MG63 (cell line): Measurements from ENCODE around the gene KLF11. TPM values are rescaled to one million over a fixed set of nuclear protein-coding genes. Genes with fewer than 3 reads are reported as not detected.
"Not testable (repeated sequence)": the region's sequence is repeated elsewhere in the genome, so short reads cannot be mapped to it uniquely, and the experiment has no call there.

Experiments used
- DNase-seq: peaks from one replicate; pipeline ENCODE4 v3.0.0-alpha.2; 2020
- H3K27me3 ChIP-seq: fragments of 250-450 bp; sonication (Bioruptor Pico); 2 replicates; pipeline ENCODE4 v1.5.1; 2020; ENCODE audit warnings: mild to moderate bottlenecking, moderate library complexity
- H3K36me3 ChIP-seq: fragments of 250-450 bp; sonication (Bioruptor Pico); 2 replicates; pipeline ENCODE4 v1.5.1; 2020; ENCODE audit warnings: mild to moderate bottlenecking, moderate library complexity
- H3K4me3 ChIP-seq: fragments of 250-450 bp; sonication (Bioruptor Pico); 2 replicates; pipeline ENCODE4 v1.5.1; 2020; ENCODE audit warnings: mild to moderate bottlenecking, moderate library complexity
- H3K9me3 ChIP-seq: fragments of 250-450 bp; sonication (Bioruptor Pico); 2 replicates; pipeline ENCODE4 v1.5.1; 2020; ENCODE audit warnings: mild to moderate bottlenecking, moderate library complexity
- total RNA-seq: library from RNA; depleted of rRNA; stranded (reverse); fragments of >200 nt; shearing (Covaris generic); gene quantifications from 2 replicates; pipeline ENCODE4 v1.2.3, GENCODE V29; 2014; ENCODE audit warnings: low replicate concordance

The KLF11 gene
- total RNA-seq, 1 experiment from 2014 or later = 2.0 TPM

DNA sequence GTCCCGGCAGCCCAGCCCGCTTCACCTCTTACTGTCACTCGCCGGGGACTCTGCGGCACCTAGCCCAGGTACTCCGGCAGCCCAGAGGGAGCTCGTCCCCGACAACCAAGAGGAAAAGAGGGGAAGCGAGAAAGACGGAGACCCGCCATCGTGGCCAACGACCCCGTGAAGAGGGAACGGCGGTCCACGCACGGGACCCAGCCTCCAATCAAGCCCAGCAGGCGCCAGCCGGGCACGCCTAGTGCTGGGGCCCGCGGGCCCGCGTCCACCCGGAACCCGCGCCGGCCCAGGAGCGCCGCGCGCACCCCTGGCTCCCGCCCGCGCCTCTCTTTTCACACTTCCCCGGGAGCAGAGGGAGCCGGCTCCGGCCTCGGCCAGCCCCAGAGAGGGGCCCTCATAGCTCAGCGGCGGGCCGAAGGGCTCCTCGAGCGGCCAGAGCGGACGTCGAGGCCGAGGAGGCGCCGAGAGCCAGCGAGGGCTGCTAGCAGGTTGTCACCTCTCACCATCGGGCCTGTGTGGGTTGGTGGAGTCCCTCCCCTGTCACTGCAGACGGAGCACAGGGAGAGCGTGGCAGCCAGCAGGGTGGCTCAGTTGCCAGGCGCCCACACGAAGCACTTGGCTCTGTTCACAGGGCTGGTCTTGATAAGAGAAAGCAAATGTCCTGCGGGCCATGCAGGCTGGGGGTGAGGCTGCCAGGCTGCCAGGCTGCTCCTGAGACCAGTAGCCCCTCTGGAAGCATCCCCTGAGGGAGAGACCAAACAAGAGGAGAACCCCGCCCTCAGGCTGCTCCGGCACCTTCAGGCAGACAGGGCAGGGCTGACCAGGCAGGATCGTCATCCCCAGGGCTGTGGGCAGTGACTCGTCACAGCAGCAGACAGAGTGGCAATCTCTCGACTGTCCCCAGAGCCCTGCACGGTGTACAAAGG, 36.9 kb upstream of the KLF11 start:
- Histone ChIP-seq H3K27me3 (no peaks in the 10 kb centered on the region), H3K9me3 (no peaks in the 10 kb centered on the region), H3K4me3 (no peak overlapping the region), H3K36me3 (no peaks in the 10 kb centered on the region)
- no peak for DNase-seq

DNA sequence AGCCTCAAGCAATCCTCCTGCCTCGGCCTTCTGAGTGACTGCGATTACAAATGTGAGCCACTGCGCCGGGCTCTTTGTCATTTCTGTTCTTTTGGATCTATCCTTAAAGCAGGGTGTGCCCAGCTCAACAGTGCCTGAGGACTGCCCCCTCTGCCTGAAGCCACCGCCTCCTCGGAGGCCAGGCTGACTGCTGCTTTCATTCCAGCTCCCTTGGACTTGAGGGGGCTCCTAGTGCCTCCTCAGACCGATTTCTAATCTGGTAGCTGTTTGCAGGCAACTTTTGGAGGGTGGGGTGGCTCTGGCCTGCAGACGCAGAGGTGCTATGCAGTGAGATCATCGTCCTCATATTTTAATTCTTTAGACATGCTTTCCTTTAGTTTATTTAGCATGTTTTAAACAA, 35.9 kb upstream of the KLF11 start:
- H3K4me3 ChIP-seq = no peak overlapping the region
- no peaks in the 10 kb centered on the region for H3K9me3 ChIP-seq
- no peaks in the 10 kb centered on the region for H3K27me3 ChIP-seq
- H3K36me3 ChIP-seq = no peaks in the 10 kb centered on the region
- no peak for DNase-seq

DNA sequence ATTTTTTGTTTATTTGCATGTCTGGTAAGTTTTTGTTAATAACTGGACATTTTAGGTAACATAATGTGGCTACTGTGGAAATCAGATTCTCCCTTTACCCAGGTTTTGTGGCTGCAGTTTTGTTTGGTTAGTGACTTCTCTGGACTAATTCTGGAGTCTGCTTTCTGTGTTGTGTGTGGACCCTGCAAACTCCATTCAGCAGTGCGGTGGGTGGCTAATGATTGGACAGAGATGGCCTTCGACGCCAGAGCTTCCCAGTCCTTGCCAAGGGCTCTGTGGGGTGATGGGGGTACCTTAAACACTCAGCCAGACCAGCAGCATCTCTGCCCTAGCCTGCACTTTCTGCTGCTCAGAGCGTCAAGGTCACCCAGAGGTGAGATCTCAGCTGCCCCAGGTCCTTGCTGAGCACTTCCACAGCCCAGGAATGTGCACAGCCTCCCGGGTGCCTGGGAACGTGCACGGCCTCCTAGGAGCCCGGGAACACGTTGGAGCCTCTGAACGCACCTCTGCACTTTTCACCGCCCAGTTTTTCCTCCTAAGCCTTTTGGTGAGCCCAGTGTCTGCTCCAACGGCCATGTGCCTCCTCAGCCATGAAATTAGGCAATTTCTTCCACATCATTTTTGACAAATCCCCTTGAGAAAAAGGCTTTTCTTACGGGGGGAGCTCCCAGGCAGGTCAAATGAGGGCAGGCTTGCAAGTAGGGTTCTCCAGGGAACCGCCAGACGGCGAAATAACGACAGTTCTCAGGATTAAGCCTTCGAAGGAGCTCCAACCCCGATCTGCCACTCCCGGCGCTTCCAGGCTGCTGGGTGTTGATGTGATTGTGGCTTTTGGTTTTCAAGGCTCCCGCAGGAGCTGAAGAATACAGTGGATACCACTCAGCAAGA, 35.2 kb upstream of the KLF11 start:
- Histone ChIP-seq H3K27me3 (no peaks in the 10 kb centered on the region), H3K36me3 (no peaks in the 10 kb centered on the region), H3K4me3 (no peak overlapping the region), H3K9me3 (no peaks in the 10 kb centered on the region)
- no peak for DNase-seq

DNA sequence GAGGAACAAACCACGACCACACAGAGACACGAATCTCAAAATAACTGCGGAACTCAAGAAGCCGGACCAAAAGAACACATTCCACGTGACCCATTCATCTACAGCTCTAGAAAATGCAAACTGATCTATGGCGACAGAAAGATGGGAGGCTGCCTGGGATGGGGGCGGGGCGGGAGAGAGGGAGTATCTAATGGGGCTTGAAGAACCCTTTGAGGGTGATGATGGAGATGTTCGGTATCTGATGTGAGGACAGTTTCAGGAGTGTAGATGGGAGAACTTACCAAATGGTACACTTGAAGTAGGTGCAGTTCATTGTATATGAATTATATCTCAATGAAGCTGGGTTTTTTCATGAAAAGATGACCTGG, 34.6 kb upstream of the KLF11 start:
- DNase-seq = no peak
- Histone ChIP-seq H3K9me3 (no peaks in the 10 kb centered on the region), H3K36me3 (no peaks in the 10 kb centered on the region), H3K4me3 (no peak overlapping the region), H3K27me3 (no peaks in the 10 kb centered on the region)

DNA sequence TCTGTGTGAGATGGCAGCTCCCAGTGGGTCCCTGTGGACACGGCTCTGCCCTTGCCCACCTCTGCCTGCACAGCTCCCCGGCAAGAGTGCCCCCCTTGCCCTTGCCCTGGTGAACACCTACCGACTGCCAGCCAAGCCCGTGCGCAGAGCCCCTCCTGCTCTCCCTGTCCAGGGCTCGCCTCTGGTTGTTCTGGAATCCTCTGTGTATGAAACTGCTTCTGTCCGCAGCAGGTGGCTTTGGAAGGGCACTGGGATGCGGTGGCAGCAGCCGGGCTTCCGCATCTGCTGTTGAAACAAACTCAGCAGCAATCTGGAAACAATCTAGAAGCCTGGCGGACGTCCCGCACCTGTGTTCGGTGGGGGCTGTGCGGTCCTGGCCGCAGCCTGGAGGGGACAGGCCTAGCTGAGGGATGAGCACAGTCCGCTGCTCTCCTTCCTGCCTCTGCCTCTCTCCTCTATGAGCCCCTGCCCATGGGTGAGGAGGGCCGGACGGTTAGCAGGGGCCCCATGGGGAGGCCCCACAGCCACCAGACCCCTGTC, 34.0 kb upstream of the KLF11 start:
- Histone ChIP-seq H3K27me3 (no peaks in the 10 kb centered on the region), H3K9me3 (no peaks in the 10 kb centered on the region), H3K4me3 (no peak overlapping the region), H3K36me3 (no peaks in the 10 kb centered on the region)
- no peak for DNase-seq

DNA sequence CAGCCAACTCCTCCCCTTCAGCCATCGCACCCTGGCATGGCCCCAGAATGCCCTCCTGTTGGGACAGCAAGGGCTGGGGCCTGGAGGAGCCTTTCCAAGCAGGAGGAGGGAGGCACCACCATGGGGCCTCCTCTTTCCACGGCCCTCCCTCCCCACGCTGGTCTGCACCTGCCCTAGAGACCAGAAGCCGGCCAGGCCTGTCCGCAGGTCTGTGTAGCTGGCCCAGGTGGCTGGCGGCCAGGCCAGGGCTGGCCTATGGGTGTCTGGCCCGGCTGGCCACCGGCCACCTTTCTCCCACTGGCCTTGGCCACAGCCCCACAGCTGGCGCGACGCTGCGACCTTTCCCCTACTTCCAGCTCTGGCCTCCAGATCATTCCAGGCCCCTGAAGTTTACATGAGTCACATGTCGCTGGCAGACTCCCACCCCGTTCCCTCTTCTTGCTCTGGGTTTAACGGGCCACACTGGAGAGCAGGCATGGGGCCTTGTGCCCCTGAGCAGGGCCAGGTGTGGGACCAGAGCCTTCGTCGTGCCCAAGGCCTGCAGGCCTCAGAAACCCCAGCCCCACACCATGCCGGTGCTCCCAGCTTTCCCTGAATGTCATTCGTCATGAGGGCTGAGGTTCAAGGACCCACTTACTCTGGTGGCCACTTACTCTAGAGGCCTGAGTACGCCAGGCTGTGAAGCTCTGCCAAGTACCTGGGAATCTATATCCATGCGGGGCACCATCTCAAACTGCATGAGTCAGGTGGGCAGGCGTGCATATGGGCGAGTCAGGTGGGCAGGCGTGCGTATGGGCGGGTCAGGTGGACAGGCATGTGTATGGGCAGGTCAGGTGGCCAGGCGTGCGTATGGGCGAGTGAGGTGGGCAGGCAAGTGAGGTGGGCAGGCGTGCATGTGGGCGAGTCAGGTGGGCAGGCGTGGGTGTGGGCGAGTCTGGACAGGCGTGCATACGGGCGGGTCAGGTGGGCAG, 33.3 kb upstream of the KLF11 start:
- no peaks in the 10 kb centered on the region for H3K27me3 ChIP-seq
- H3K36me3 ChIP-seq = no peaks in the 10 kb centered on the region
- DNase-seq = peak; percentile 94
- H3K9me3 ChIP-seq = no peaks in the 10 kb centered on the region
- H3K4me3 ChIP-seq = no peak overlapping the region

DNA sequence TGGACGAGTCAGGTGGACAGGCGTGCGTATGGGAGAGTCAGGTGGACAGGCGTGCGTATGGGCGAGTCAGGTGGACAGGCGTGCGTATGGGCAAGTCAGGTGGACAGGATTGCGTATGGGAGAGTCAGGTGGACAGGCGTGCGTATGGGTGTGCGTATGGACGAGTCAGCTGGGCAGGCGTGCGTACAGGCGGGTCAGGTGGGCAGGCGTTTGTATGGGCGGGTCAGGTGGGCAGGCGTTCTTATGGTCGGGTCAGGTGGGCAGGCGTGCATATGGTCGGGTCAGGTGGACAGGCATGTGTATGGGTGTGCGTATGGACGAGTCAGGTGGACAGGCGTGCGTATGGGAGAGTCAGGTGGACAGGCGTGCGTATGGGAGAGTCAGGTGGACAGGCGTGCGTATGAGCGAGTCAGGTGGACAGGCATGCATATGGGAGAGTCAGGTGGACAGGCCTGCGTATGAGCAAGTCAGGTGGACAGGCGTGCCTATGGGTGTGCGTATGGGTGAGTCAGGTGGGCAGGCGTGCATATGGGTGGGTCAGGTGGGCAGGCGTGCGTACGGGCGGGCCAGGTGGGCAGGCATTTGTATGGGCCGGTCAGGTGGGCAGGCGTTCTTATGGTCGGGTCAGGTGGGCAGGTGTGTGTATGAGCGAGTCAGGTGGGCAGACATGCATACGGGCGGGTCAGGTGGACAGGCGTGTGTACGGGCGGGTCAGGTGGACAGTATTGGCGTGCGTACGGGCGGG, 32.3 kb upstream of the KLF11 start:
- H3K9me3 ChIP-seq, DNase-seq, H3K4me3 ChIP-seq, H3K36me3 ChIP-seq, H3K27me3 ChIP-seq: not testable (repeated sequence)

DNA sequence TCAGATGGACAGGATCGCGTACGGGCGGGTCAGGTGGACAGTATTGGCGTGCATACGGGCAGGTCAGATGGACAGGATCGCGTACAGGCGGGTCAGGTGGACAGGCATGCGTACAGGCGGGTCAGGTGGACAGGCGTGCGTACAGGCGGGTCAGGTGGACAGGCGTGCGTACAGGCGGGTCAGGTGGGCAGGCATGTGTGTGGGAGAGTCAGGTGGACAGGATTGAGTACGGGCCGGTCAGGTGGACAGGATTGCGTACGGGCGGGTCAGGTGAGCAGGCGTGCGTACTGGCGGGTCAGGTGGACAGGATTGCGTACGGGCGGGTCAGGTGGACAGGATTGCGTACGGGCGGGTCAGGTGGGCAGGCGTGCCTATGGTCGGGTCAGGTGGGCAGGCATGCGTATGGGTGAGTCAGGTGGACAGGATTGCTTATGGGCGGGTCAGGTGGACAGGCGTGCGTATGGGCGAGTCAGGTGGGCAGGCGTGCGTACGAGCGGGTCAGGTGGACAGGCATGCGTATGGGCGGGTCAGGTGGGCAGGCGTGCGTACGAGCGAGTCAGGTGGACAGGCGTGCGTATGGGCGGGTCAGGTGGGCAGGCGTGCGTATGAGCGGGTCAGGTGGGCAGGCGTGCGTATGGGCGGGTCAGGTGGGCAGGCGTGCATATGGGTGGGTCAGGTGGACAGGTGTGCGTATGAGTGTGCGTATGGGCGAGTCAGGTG, 31.6 kb upstream of the KLF11 start:
- H3K9me3 ChIP-seq, H3K27me3 ChIP-seq, H3K4me3 ChIP-seq, DNase-seq, H3K36me3 ChIP-seq: not testable (repeated sequence)

DNA sequence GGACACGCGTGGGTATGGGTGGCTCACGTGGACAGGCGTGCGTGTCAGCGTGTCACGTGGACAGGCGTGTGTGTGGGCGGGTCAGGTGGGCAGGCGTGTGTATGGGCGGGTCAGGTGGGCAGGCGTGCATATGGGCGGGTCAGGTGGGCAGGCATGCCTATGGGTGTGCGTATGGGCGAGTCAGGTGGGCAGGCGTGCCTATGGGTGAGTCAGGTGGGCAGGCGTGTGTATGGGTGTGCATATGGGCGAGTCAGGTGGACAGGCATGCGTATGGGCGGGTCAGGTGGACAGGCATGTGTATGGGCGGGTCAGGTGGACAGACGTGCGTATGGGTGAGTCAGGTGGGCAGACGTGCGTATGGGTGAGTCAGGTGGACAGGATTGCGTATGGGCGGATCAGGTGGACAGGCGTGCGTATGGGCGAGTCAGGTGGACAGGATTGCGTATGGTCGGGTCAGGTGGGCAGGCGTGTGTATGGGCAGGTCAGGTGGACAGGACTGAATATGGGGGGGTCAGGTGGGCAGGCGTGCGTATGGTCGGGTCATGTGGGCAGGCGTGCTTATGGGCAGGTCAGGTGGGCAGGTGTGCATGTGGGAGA, 30.9 kb upstream of the KLF11 start:
- not testable (repeated sequence) for H3K9me3 ChIP-seq, H3K27me3 ChIP-seq, H3K4me3 ChIP-seq, DNase-seq, H3K36me3 ChIP-seq

DNA sequence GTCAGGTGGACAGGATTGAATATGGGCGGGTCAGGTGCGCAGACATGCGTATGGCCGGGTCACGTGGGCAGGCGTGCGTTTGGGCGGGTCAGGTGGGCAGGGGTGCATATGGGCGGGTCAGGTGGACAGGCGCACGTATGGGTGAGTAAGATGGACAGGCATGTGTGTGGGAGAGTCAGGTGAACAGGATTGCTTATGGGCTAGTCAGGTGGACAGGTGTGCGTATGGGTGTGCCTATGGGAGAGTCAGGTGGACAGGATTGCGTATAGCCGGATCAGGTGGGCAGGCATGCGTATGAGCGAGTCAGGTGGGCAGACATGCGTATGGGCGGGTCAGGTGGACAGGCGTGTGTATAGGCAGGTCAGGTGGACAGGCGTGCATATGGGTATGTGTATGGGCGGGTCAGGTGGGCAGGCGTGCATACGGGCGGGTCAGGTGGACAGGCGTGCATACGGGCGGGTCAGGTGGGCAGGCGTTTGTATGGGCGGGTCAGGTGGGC, 30.3 kb upstream of the KLF11 start:
- Histone ChIP-seq H3K36me3 (no peaks in the 10 kb centered on the region), H3K4me3 (no peak overlapping the region), H3K9me3 (no peaks in the 10 kb centered on the region), H3K27me3 (no peaks in the 10 kb centered on the region)
- no peak for DNase-seq

DNA sequence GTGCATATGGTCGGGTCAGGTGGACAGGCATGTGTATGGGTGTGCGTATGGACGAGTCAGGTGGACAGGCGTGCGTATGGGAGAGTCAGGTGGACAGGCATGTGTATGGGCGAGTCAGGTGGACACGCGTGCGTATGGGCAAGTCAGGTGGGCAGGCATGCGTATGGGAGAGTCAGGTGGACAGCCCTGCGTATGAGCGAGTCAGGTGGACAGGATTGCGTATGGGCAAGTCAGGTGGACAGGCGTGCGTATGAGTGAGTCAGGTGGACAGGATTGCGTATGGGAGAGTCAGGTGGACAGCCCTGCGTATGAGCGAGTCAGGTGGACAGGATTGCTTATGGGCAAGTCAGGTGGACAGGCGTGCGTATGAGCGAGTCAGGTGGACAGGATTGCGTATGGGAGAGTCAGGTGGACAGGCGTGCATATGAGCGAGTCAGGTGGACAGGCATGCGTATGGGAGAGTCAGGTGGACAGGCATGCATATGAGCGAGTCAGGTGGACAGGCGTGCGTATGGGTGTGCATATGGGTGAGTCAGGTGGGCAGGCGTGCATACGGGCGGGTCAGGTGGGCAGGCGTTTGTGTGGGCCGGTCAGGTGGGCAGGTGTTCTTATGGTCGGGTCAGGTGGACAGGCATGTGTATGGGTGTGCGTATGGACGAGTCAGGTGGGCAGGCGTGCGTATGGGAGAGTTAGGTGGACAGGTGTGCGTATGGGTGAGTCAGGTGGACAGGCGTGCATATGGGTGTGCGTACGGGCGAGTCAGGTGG, 29.5 kb upstream of the KLF11 start:
- not testable (repeated sequence) for H3K27me3 ChIP-seq, DNase-seq, H3K36me3 ChIP-seq, H3K4me3 ChIP-seq, H3K9me3 ChIP-seq

DNA sequence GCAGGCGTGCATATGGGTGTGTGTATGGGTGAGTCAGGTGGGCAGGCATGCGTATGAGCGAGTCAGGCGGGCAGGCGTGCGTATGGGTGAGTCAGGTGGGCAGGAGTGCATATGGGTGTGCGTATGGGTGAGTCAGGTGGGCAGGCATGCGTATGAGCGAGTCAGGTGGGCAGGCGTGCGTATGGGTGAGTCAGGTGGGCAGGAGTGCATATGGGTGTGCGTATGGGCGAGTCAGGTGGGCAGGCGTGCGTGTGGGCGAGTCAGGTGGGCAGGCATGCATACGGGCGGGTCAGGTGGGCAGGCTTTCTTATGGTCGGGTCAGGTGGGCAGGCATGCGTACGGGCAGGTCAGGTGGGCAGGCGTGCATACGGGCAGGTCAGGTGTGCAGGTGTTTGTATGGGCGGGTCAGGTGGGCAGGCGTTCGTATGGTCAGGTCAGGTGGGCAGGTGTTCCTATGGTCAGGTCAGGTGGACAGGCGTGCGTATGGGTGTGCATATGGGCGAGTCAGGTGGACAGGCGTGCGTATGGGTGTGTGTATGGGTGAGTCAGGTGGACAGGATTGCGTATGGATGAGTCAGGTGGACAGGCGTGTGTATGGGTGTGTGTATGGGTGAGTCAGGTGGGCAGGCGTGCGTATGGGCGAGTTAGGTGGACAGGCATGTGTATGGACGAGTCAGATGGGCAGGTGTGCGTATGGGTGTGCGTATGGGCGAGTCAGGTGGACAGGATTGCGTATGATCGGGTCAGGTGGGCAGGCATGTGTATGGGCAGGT, 28.7 kb upstream of the KLF11 start:
- Histone ChIP-seq H3K4me3 (no peak overlapping the region), H3K9me3 (no peaks in the 10 kb centered on the region), H3K36me3 (no peaks in the 10 kb centered on the region), H3K27me3 (no peaks in the 10 kb centered on the region)
- no peak for DNase-seq

DNA sequence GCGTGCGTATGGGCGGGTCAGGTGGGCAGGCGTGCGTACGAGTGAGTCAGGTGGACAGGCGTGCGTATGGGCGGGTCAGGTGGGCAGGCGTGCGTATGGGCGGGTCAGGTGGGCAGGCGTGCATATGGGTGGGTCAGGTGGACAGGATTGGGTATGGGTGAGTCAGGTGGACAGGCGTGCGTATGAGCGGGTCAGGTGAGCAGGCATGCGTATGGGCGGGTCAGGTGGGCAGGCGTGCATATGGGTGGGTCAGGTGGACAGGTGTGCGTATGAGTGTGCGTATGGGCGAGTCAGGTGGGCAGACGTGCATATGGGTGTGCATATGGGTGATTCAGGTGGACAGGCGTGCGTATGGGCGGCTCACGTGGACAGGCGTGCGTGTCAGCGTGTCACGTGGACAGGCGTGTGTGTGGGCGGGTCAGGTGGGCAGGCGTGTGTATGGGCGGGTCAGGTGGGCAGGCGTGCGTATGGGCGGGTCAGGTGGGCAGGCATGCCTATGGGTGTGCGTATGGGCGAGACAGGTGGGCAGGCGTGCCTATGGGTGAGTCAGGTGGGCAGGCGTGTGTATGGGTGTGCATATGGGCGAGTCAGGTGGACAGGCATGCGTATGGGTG, 27.9 kb upstream of the KLF11 start:
- H3K9me3 ChIP-seq, DNase-seq, H3K36me3 ChIP-seq, H3K4me3 ChIP-seq, H3K27me3 ChIP-seq: not testable (repeated sequence)
